SK-N-SH (cell line): ENCODE measurements around the gene AOAH.

Source experiments
- CTCF ChIP-seq: fragments of 200-600 bp; sonication (generic); IDR thresholded peaks from 2 replicates; pipeline ENCODE4 v1.6.1; 2017; ENCODE audit warnings: antibody characterized with exemption, mild to moderate bottlenecking, moderate library complexity
- EP300 ChIP-seq, 2 experiments: IDR thresholded peaks; 2 replicates each; pipeline versions ENCODE4 v1.4.0 to v1.6.1; 2012; ENCODE audit warnings: borderline replicate concordance in 1 of 2, low read depth in 1 of 2, low read length in 1 of 2
- POLR2AphosphoS5 ChIP-seq: IDR thresholded peaks from 2 replicates; pipeline ENCODE4 v1.6.1; 2012; ENCODE audit warnings: low read depth, low read length
- RAD21 ChIP-seq: IDR thresholded peaks from 2 replicates; pipeline ENCODE4 v1.6.1; 2012; ENCODE audit warnings: mild to moderate bottlenecking, low read length
- REST ChIP-seq: IDR thresholded peaks from 2 replicates; pipeline ENCODE4 v1.6.1; 2012; ENCODE audit warnings: mild to moderate bottlenecking, low read depth, low read length, moderate library complexity
- TAF1 ChIP-seq: IDR thresholded peaks from 2 replicates; pipeline ENCODE4 v1.6.1; 2012; ENCODE audit warnings: low read depth, mild to moderate bottlenecking, low read length, moderate library complexity, borderline replicate concordance
- YY1 ChIP-seq: IDR thresholded peaks from 2 replicates; pipeline ENCODE4 v1.4.0; 2012; ENCODE audit warnings: low read depth, mild to moderate bottlenecking

- TF ChIP-seq CTCF (no peak), RAD21 (no peak), POLR2AphosphoS5 (no peak), TAF1 (no peak), REST (no peak), EP300 (IDR thresholded peaks at IDR 0.05; ENCODE audit: borderline replicate concordance in 1 of 2, low read depth in 1 of 2, low read length in 1 of 2) (no peak), YY1 (no peak)
These were observed 191.3 kb downstream of the AOAH start for GRCh38 chr7:36532981-36533499.
